ENCODE results near the gene C12orf42. TPM values are rescaled to one million over a fixed set of nuclear protein-coding genes. Genes with fewer than 3 reads are reported as not detected.
"Not testable (repeated sequence)": the region's sequence is repeated elsewhere in the genome, so short reads cannot be mapped to it uniquely, and the experiment has no call there.

Gene C12orf42
- total RNA-seq, 1 donor from 2014 or later: not detected

DNA sequence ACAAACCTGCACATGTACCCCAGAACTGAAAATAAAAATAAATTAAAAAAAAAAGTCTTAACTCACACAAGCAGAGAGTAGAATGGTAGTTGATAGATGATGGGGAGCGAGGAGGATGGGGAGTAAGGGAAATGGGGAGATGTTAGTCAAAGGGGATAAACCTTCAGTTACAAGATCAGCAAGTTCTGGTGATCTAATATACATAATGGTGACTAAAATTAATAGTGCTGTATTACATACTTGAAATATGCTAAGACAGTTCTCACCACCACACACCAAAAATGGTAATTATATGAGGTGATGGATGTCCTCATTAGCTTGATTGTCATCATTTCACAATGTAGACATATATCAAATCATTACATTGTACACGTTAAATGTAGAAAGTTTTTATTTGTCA lies 3.2 kb upstream of the C12orf42 start:
- no peak for DNase-seq (ENCODE audit: low read depth in 2 of 2)

DNA sequence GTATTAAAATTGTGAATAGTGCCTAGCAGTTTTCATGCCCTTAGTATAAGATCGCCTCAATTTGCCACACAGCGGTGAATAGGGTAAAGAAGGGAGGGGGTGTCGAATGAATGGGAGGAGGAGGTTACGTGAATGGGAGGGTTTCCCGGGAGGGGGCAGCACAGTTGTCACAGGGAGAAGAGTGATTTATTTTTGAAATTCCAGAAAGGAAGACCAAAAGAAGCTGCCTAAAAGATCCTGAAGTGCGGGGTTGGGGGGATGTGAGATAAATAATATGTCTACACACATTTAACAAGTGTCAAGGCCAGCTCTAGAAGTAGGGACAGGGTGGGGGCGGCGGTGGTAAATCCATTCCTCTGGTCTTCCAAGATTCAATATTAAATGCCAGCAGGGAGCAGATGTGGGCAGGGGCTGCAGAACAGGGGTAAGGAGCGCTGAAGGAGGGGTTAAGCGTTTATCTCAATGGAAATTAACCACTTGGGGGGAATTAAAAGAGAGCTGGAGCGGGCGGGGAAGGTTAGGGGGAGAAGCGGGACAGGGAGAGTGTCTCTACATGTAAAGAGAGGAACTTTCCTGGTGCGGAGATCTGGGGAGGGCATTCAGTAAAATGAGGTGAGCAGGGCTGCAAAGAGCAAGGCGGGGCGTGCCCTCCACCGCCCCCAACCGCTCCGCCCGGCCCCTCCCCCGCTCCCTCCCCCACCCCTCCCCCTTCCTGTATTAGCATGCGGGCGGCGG lies 867 bp downstream of the C12orf42 start:
- DNase-seq (ENCODE audit: low read depth in 2 of 2): no peak

DNA sequence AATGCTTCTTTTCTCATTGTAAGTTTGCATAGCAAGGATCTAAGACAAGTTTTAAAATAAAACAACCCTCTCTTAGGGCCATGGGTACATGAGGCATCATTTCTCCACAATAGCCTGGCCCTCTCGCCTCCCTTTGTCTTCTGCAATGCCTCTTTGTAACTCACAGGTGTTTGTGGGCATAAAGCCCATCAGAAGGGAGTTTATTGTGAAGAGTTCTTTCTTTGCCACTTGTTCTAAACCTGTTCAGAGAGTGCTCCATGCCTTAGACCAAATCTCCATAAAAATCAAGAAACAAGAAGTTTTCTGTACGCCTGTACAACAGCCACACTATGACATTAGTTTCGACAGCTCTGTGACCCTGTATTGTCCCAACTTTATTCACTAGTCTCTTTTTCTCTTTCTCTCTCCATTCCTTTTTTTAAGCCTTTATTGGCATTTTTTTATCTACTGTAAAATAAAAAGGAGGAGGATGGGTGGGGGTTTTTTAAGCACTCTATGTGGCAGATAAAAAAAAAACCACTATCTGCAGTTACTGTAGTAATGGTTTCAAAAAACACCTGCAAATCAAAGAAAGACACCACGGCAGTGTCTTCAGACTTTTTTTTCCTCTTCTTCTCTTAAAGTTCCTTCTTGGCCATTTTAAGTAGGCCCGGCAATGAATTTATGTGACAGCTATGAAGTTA lies 1.6 kb downstream of the C12orf42 start:
- no peak for DNase-seq (ENCODE audit: low read depth in 2 of 2)

DNA sequence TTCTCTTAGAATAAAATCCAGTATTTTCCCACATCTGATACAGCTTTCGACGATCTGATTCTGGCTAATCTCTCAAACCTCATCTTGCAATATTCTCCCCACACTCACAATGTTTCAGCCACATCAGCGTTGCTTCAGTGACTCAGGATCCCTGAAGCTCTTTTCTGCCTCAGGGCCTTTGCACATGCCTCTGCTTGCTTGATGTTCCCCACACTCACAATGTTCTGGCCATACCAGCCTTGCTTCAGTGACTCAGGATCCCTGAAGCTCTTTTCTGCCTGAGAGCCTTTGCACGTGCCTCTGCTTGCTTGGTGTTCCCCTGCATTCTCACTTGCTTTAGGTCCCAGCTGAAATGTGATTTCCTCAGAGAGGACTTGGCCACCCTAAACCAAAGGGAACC lies 2.6 kb downstream of the C12orf42 start:
- DNase-seq (ENCODE audit: low read depth in 2 of 2): no peak

DNA sequence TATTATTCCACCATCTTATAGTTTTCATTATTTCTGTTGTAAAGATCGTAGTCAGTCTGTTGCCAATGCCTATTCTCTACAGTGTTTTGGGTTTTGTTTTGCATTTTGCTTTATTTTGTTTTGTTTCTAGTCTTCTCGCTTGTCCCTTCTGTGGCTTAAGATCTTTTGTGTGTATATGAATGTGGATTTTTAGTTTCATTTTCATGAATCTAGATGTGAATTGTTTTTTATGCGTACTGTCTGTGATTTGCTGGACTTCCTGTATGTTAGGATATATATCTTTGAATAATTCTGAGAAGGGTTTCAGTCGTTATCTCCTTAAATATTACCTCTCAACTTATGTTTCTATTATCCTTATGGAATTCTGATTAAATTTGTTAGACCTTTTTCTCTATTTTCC lies 13.4 kb downstream of the C12orf42 start:
- no peak for DNase-seq (ENCODE audit: low read depth in 2 of 2)

DNA sequence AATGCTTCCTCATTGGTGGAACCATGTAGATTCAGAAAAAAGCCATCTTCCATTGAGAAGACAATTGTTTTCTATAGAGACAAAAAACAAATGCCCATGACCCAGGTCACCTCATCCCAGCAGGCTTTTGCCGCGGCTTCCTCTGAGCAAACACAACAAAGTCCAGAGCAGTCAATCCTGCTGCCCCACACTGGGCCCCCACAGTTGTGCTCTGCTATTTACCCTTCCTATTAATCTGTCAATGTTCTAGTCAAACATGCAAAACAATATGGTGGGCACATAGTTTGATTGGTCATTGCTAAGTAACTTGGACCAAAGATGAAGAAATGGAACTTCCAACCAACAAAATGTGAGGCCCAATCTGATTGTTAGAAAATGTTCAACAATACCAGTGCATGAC lies 20.7 kb downstream of the C12orf42 start:
- DNase-seq (ENCODE audit: low read depth in 2 of 2): no peak

DNA sequence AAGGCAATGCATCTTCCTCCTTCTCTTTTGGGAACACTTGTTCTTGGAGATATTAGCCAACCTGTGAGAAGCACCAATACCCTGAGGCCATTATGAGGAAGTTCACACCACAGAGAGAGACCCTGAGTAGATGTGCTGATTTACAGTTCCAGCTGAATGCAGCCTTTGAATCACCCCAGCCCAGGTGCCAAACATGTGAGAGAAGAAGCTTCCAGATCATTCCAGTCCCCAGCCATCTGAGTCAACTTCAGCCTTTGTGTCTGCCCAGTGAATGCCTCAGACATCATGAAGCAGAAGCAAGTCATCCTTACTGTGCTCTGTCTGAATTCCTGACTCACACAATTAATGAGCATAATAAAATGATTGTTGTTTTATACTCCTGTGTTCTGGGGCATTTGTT lies 25.1 kb downstream of the C12orf42 start:
- no peak for DNase-seq (ENCODE audit: low read depth in 2 of 2)

DNA sequence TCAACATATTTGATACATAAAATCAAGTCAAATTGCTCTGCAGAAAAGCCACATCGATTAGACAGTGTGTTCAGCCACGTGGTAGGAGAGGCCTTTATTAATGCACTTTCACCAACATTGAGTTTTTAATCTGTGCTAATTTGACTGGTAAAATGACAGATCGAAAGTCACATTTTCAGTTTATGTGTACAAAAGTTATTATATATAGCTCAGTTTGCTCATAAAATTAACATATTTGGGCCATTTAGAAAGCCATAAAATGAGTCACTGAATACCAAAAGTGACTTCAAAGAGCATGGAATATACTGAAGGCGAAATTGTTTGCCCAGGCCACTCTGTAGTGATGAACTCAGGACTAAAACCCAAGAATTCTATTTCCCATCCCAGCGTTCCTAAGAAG lies 26.0 kb downstream of the C12orf42 start:
- no peak for DNase-seq (ENCODE audit: low read depth in 2 of 2)

DNA sequence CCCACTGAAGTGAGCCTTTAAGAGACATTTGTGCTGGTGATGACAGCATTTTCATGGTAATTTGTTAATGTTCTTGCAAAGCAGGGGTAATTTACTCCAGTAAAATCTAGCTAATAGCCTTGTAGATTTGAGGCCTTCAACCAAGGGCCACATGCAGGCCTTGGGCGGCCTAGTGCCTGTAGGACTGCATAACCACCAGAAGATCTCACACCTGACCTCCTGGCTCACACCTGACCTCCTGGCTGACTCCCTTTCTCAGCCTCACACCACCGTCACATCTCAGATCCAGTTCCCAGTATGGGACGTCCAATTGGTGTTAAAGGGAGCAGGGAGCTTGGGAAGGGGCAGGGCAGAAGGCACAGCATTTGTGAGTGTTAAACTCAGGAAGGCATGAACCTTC lies 26.9 kb downstream of the C12orf42 start:
- no peak for DNase-seq (ENCODE audit: low read depth in 2 of 2)

DNA sequence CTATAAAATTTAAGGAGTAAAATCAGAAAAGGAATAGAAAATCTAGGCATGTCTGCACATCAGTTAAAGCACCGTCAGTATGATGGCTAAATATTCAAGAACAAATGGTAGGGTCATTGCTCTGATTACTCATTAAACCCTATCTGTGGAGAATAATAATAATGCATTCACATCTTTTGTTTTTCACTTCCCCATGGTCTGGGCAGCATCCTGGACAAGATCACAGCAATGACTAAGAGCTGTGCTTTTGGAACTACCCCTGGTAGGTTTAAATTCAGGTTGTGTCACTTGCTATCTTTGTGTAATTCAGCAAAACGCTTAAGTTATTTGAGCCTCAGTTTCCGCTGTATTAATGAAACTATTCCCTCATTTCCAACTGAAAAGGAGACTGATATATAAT lies 33.1 kb downstream of the C12orf42 start:
- no peak for DNase-seq (ENCODE audit: low read depth in 2 of 2)

DNA sequence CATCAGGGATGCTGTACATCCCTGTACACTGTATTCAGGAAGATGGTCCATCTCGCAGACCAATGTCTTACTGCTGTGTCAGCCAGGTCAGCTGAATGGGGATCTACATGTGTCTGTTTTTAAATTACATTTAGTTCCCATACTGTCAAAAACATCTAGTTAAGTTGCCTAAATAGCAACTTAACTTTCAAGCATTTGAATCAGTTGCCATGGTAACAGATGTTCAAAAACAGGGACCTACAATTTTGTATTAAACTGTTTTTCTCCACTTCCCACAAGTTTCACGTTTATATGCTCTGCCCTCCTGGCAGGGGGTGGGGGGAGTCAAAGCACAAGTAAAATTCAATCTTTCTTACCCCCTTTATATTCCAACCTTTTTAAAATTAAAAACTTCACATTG lies 38.3 kb downstream of the C12orf42 start:
- DNase-seq (ENCODE audit: low read depth in 2 of 2): no peak

DNA sequence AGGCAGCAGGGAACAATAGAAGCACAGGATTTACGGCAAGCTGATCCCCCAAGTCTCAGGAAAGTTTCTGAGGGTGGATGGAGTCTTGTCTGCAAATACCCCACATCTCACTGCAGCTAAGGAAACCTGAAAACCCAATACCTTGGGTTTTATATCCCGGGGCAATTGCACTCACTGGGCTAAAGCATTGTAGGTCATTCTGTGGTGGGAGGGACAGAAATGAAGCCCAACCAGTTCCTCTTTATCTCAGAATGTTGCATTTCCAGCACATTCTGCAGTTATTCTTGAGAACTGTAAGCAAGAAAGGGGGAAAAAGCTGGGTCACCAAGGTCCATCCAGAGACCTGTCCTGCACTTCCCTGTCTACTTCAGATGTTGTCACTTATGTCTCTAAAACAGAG lies 39.8 kb downstream of the C12orf42 start:
- DNase-seq (ENCODE audit: low read depth in 2 of 2): no peak

DNA sequence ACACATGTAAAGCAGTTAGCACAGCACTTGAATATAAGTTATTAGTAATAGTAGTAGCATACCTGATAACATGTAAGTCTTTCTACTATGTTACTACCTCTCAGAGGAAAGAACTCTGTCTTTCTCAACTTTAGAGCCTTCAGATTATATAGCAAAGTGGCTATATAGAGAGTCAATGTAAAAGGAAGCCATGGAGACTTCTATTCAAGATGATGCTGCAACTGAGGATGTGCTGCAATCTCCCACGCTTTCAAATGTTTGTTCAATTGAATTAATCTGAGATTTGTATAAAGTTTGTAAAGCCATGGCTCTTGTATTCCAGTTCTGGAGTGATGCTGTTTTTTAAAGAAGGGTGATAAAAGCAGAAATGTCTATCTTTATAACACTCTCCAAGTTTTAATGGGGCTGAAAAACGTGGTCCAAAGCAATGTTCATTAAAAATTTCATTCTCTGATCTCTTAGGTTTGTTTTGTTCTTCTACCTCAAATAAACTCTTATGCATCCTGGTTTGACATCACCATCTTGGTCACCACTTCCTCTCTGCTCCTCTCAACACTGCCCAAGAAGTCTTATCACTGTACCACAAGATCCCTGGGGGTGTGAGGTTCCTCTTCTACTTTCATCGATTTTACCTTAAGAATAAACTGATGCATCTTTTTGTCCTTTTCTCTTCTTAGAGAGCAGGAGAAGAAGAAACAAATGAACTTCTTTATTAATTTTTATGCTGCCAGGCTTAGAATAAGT lies 40.6 kb downstream of the C12orf42 start:
- no peak for DNase-seq (ENCODE audit: low read depth in 2 of 2)

DNA sequence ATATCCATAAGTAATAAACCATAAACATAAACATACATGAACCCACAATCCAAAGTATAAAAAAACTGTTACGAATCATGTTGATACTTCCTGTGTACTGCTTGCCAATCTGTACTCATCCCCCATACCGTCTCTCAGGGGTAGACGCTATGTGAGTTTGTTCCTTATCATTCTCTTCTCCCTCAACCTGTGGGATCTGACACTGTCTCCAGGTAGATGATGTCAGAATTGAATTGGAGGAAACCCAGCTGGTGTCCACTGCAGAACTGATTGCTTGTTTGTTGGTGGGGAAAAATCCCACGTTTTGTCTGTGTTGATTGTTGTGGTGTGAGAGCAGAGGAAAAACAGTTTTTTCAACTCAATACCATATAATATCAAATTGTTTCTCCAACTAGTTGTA lies 50.8 kb downstream of the C12orf42 start:
- DNase-seq (ENCODE audit: low read depth in 2 of 2): no peak

DNA sequence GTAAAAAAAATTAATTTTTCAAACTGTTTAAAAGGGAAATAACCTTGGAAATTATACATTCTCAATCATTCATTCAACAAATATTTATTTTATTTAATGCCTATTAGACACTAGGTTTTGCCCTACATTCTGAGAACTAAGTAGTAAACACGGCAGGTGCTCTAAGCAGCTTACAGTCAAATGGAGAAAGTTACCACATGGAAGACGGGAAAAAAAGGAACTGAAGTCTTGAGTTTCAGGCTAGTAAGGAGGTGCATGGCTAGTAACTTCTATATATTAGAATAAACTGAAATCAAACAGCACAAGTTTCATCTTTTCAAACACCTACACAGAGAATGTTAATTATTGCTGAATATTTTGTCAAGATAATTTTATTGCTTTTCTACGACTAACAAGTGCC lies 52.9 kb downstream of the C12orf42 start:
- DNase-seq (ENCODE audit: low read depth in 2 of 2): no peak

DNA sequence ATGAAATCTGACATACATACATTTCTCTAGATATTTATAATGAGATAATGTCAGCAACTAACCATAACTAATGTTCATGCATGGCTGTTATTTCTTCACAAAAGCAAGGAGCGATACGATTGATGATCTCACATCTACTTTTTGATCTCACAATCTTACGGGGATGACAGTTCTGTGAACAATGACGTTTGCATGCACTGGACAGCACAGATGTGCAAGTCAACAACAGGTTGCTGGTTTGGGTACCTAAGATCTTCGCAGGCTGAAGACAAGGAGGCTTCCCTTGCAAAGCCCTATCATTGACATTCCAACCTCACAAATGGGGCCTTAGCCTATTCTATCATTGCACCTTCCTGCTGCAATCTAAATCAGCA lies 53.6 kb downstream of the C12orf42 start:
- DNase-seq (ENCODE audit: low read depth in 2 of 2): no peak

DNA sequence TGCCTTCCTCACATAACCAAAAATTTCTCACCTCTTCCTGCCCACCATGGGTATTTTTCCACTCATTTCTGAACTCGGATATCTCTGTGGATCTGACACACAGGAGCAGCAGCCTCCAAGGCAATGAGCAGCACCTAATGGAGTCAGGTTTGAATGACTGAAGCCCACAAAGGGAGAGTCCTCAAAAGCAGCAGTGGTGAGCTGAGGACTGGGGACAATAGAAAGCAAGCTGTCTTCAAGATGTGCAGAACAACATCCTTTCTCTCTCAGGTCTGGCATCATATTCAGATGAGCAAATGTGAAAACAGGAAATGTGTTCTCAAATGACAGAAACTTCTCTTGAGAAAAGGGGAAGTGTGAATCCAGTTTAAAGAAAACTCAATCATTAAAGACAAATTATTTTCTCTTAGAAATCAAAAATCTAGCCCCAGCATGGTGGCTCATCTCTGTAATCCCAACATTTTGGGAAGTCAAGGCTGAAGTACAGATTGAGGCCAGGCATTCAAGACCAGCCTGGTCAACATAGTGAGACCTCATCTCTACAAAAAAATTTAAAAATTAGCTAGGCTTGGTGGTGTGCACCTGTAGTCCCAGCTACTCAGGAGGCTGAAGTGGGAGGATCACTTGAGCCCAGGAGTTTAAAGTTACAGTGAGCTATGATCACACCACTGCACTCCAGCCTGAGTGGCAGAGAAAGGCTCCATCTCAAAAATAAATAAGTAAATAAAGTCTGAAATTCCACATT lies 54.2 kb downstream of the C12orf42 start:
- DNase-seq (ENCODE audit: low read depth in 2 of 2): no peak

DNA sequence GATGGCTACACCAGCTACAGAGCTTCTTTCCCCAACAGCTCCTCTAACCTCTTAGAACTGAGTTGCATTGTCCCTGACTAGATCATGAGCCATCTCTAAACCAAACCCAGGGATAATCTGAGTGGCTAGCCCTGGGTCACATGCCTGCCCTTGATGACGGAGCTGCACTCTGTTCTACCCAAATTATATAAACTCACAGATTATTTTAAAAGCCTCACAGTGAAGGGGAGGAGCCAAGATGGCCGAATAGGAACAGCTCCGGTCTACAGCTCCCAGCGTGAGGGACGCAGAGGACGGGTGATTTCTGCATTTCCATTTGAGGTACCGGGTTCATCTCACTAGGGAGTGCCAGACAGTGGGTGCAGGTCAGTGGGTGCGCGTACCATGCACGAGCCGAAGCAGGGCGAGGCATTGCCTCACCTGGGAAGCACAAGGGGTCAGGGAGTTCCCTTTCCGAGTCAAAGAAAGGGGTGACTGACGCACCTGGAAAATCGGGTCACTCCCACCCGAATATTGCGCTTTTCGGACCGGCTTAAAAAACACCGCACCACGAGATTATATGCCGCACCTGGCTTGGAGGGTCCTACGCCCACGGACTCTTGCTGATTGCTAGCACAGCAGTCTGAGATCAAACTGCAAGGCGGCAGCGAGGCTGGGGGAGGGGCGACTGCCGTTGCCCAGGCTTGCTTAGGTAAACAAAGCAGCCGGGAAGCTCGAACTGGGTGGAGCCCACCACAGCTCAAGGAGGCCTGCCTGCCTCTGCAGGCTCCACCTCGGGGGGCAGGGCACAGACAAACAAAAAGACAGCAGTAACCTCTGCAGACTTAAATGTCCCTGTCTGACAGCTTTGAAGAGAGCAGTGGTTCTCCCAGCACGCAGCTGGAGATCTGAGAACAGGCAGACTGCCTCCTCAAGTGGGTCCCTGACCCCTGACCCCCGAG lies 61.3 kb downstream of the C12orf42 start:
- DNase-seq (ENCODE audit: low read depth in 2 of 2): not testable (repeated sequence)

DNA sequence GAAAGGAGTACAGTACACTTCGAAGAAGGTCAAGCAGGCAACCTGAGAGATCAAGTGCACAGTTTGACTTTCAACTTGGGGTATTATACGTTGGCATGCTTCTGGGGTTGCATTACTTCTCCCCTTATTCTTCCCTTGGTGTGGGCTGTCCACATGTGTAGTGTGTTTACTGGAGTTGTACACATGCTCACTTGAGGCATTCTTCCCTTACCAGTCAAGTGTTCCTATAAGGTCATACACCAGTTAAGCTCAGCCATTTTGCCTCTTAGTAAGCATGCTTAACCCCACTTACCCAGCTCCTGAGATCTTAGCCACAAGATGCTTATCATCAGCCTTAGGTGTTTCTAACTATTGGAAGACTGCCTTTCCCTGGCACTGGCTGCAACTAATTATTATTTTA lies 63.8 kb downstream of the C12orf42 start:
- DNase-seq (ENCODE audit: low read depth in 2 of 2): no peak

DNA sequence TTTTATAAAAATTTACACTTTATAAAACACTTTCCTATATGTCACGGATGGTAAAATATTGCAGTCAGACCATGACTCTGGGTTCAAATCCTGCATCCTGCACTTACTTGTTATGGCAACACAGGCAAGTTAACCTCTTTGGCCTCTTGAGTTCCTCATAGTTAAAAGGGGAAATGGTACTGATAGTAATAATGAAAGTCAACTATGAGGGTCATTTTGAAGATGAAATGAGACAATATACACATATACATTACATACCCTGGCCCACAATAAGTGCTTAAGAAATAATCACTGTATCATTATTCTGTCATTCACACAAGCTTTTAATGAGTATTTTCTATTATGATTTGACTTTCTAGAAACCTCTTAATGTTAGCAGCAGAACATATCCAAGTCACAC lies 64.4 kb downstream of the C12orf42 start:
- DNase-seq (ENCODE audit: low read depth in 2 of 2): no peak

DNA sequence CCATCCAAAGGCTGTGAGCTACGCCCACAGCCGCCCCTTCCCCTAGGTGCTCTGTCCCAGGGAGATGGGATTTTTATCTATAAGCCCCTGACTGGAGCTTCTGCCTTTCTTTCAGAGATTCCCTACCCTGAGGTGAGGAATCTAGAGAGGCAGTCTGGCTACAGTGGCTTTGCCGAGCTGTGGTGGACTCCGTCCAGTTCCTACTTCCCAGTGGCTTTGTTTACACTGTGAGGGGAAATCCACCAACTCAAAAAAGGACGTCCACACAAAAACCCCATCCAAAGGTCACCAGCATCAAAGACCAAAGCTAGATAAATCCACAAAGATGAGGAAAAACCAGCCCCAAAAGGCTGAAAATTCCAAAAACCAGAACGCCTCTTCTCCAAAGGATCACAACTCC lies 70.1 kb downstream of the C12orf42 start:
- not testable (repeated sequence) for DNase-seq (ENCODE audit: low read depth in 2 of 2)

Data from dermis microvascular lymphatic vessel endothelial cell (primary cell).